Measurements from ENCODE around the gene AQP12A. TPM values are rescaled to one million over a fixed set of nuclear protein-coding genes. Genes with fewer than 3 reads are reported as not detected.

Gene AQP12A
- total RNA-seq, 1 experiment from 2014 or later = not detected

GRCh38 chr2:240701736-240702639 lies 10.3 kb downstream of the AQP12A start:
- TF ChIP-seq YY1 (IDR thresholded peaks at IDR 0.05; ENCODE audit: extremely low read depth, insufficient replicate concordance, low read depth, low read length) (no peak), RAD21 (IDR thresholded peaks at IDR 0.05; ENCODE audit: low read depth) (no peak), FOSL1 (IDR thresholded peaks at IDR 0.05; ENCODE audit: low read depth) (no peak), SP1 (IDR thresholded peaks at IDR 0.05; ENCODE audit: low read depth) (no peak), POLR2A (IDR thresholded peaks at IDR 0.05; ENCODE audit: borderline replicate concordance, extremely low read depth, insufficient read depth, insufficient read length) (no peak), CEBPB (IDR thresholded peaks at IDR 0.05; ENCODE audit: low read depth) (no peak), SRF (IDR thresholded peaks at IDR 0.05; ENCODE audit: low read depth) (no peak), ZBTB33 (IDR thresholded peaks at IDR 0.05; ENCODE audit: extremely low read depth, insufficient replicate concordance, low read length) (no peak), ZNF274 (IDR thresholded peaks at IDR 0.05; ENCODE audit: low read depth, low read length) (no peak)
- ATAC-seq = no peak
- ChIA-PET RAD21 (ENCODE audit: low non-redundant PET in 1 of 2, low total read pairs in 2 of 2, uncharacterized antibody in 2 of 2, unreplicated experiment in 2 of 2) (no interaction called here), POLR2A (no interaction called here), CTCF (no interaction called here)
- Histone ChIP-seq H3K27me3 (ENCODE audit: insufficient read depth, low read length) (no peaks in the 10 kb centered on the region), H3K9ac (ENCODE audit: low read length) (no peak overlapping the region), H3K79me2 (ENCODE audit: insufficient read depth, low read length) (no peaks in the 10 kb centered on the region), H3K27ac (ENCODE audit: low read depth, low read length) (no peak overlapping the region), H3K9me3 (ENCODE audit: control insufficient read depth in 1 of 2, insufficient read depth in 1 of 2, low read depth in 1 of 2, low read length in 2 of 2) (no peaks in the 10 kb centered on the region), H2AFZ (ENCODE audit: low read depth, low read length, poor library complexity, severe bottlenecking) (no peak overlapping the region), H3K4me2 (ENCODE audit: low read length) (no peak overlapping the region), H4K20me1 (ENCODE audit: insufficient read depth) (no peaks in the 10 kb centered on the region), H3K36me3 (ENCODE audit: control insufficient read depth in 1 of 2, insufficient read depth in 2 of 2, low read length in 2 of 2) (no peaks in the 10 kb centered on the region), H3K9me2 (ENCODE audit: insufficient read depth) (no peaks in the 10 kb centered on the region), H3K4me1 (ENCODE audit: control insufficient read depth in 1 of 2, insufficient read depth in 2 of 2, low read length in 2 of 2) (no peaks in the 10 kb centered on the region), H3K4me3 (replicated peaks in 1 of 2; ENCODE audit: low read depth in 1 of 2, low read length in 2 of 2) (no peak overlapping the region)
- intact Hi-C loops (cut with micrococcal nuclease) = no loop called here
- BruUV-seq (replicated peaks) = no TSS peak
- DNase-seq (ENCODE audit: low read depth, low spot score) = no peak

Data from HCT116 (cell line).